Muscle of leg (tissue), 11 donors: ENCODE results near the gene CHRDL2. TPM values are rescaled to one million over a fixed set of nuclear protein-coding genes. Genes with fewer than 3 reads are reported as not detected.
A peak's percentile ranks its signal among the peaks of the same experiment; 100 is the strongest.

Experiments used
- DNase-seq: peaks from one replicate; pipeline ENCODE4 v3.0.0; 2013
- H3K27ac ChIP-seq: one replicate; pipeline ENCODE4 v1.5.1; 2013; ENCODE audit warnings: mild to moderate bottlenecking, low read length, control low read depth
- H3K27me3 ChIP-seq: one replicate; pipeline ENCODE4 v1.6.1; 2013; ENCODE audit warnings: low read length; ENCODE audit not compliant: control insufficient read depth, insufficient read depth
- H3K36me3 ChIP-seq: one replicate; pipeline ENCODE4 v1.6.1; 2013; ENCODE audit warnings: low read length; ENCODE audit not compliant: control insufficient read depth, insufficient read depth
- H3K4me1 ChIP-seq: one replicate; pipeline ENCODE4 v1.6.1; 2013; ENCODE audit warnings: low read length; ENCODE audit not compliant: control insufficient read depth, insufficient read depth
- H3K4me3 ChIP-seq: one replicate; pipeline ENCODE4 v1.5.1; 2013; ENCODE audit warnings: low read length, control low read depth
- H3K9me3 ChIP-seq: replicated peaks from 2 replicates; pipeline ENCODE4 v1.6.1; 2013; ENCODE audit warnings: low read depth, low read length; ENCODE audit not compliant: control insufficient read depth
- WGBS: methylation state at CpG from one replicate; pipeline ENCODE4 v1.1.5; 2013; ENCODE audit warnings: missing lambda C conversion rate; ENCODE audit not compliant: insufficient coverage; 5-methylcytosine and 5-hydroxymethylcytosine counted together
- polyA plus RNA-seq, 8 donors: library from polyadenylated mRNA; unstranded; fragments of 120-200 nt; gene quantifications; one replicate each; pipeline versions ENCODE4 v1.2.1 to v1.2.3, GENCODE V29; 2013; ENCODE audit warnings: inconsistent platforms in 1 of 8, low replicate concordance in 1 of 8; ENCODE audit not compliant: insufficient read length in 8 of 8, insufficient read depth in 1 of 8
- total RNA-seq: library from RNA; stranded (reverse); fragments of 120-200 nt; gene quantifications from one replicate; pipeline ENCODE4 v1.2.4, GENCODE V29; 2013

CHRDL2 gene
- total and polyA plus RNA-seq, 9 donors = 0.49 to 5.3 (median 1.7) TPM

- DNase-seq = peak; percentile 60
- Histone ChIP-seq H3K27me3 (no peaks in the 10 kb centered on the region), H3K36me3 (no peaks in the 10 kb centered on the region), H3K4me1 (peaks cover 14% of the 10 kb centered on the region), H3K4me3 (peak overlapping the region; percentile 80), H3K27ac (peak overlapping the region; percentile 89), H3K9me3 (no peaks in the 10 kb centered on the region)
- under 1% methylated on average over 63 of the region's 63 CpGs for WGBS
Observed at GRCh38 chr11:74749127-74749964, 18.1 kb upstream of the CHRDL2 start.

GRCh38 chr11:74748211-74749126 is 17.2 kb upstream of the CHRDL2 start, which contains the start of gene RNF169:
Gene RNF169, plus strand, starts transcription at chr11:74748849. Its CDS starts 32 bp downstream, at chr11:74748881.
- under 1% methylated on average over 41 of the region's 47 CpGs for WGBS
- DNase-seq = peak; percentile 99
- H3K27me3 ChIP-seq = no peaks in the 10 kb centered on the region

GRCh38 chr11:74746868-74747267 is 15.6 kb upstream of the CHRDL2 start:
- Histone ChIP-seq H3K36me3 (no peaks in the 10 kb centered on the region), H3K27me3 (no peaks in the 10 kb centered on the region), H3K27ac (no peak overlapping the region), H3K9me3 (no peaks in the 10 kb centered on the region), H3K4me3 (no peak overlapping the region), H3K4me1 (peaks cover 14% of the 10 kb centered on the region)
- no peak for DNase-seq
- no CpG with 5 or more reads among the region's 3 CpGs for WGBS

More at GRCh38 chr11:74748211-74749126, 17.2 kb upstream of the CHRDL2 start, which contains the start of gene RNF169:
- Histone ChIP-seq H3K4me3 (peak within 1 kb of the TSS; percentile 80), H3K4me1 (peaks cover 14% of the 10 kb centered on the region), H3K36me3 (no peaks in the 10 kb centered on the region), H3K27ac (peak within 1 kb of the TSS; percentile 89), H3K9me3 (no peaks in the 10 kb centered on the region)

GRCh38 chr11:74744277-74744676 is 13.1 kb upstream of the CHRDL2 start:
- Histone ChIP-seq H3K4me3 (no peak overlapping the region), H3K4me1 (peaks cover 5% of the 10 kb centered on the region), H3K36me3 (no peaks in the 10 kb centered on the region), H3K27ac (no peak overlapping the region), H3K9me3 (peaks cover 6% of the 10 kb centered on the region), H3K27me3 (no peaks in the 10 kb centered on the region)
- DNase-seq = no peak
- WGBS = 100% methylated on average over 1 of the region's 4 CpGs

GRCh38 chr11:74743640-74744039 is 12.4 kb upstream of the CHRDL2 start:
- no peaks in the 10 kb centered on the region for H3K27me3 ChIP-seq
- H3K36me3 ChIP-seq = no peaks in the 10 kb centered on the region
- no peak for DNase-seq
- peaks cover 6% of the 10 kb centered on the region for H3K9me3 ChIP-seq
- no peak overlapping the region for H3K4me3 ChIP-seq
- H3K4me1 ChIP-seq = peaks cover 5% of the 10 kb centered on the region
- H3K27ac ChIP-seq = no peak overlapping the region

GRCh38 chr11:74742070-74742469 is 10.8 kb upstream of the CHRDL2 start:
- H3K36me3 ChIP-seq = no peaks in the 10 kb centered on the region
- H3K27me3 ChIP-seq = no peaks in the 10 kb centered on the region
- no CpG with 5 or more reads among the region's 4 CpGs for WGBS
- DNase-seq = no peak
- H3K4me1 ChIP-seq = no peaks in the 10 kb centered on the region
- peaks cover 6% of the 10 kb centered on the region for H3K9me3 ChIP-seq
- H3K27ac ChIP-seq = no peak overlapping the region
- H3K4me3 ChIP-seq = no peak overlapping the region

- Histone ChIP-seq H3K36me3 (no peaks in the 10 kb centered on the region), H3K9me3 (peaks cover 6% of the 10 kb centered on the region), H3K27me3 (no peaks in the 10 kb centered on the region), H3K27ac (no peak overlapping the region), H3K4me3 (no peak overlapping the region), H3K4me1 (peaks cover 1% of the 10 kb centered on the region)
- DNase-seq = peak; percentile 74
- 20% methylated on average over 6 of the region's 8 CpGs for WGBS
Observed at GRCh38 chr11:74739546-74740270, 8.5 kb upstream of the CHRDL2 start.

GRCh38 chr11:74736031-74736430 is 4.8 kb upstream of the CHRDL2 start:
- Histone ChIP-seq H3K9me3 (peaks cover 6% of the 10 kb centered on the region), H3K27me3 (peaks cover 17% of the 10 kb centered on the region), H3K36me3 (no peaks in the 10 kb centered on the region), H3K4me3 (no peak overlapping the region), H3K27ac (no peak overlapping the region), H3K4me1 (peaks cover 7% of the 10 kb centered on the region)
- WGBS = 86% methylated on average over 1 of the region's 2 CpGs
- no peak for DNase-seq

- DNase-seq = no peak
- Histone ChIP-seq H3K27me3 (peaks cover 23% of the 10 kb centered on the region), H3K9me3 (peaks cover 6% of the 10 kb centered on the region), H3K27ac (no peak overlapping the region), H3K4me3 (no peak overlapping the region), H3K36me3 (no peaks in the 10 kb centered on the region), H3K4me1 (peaks cover 12% of the 10 kb centered on the region)
- no CpG with 5 or more reads among the region's 6 CpGs for WGBS
Observed at GRCh38 chr11:74735365-74735928, 4.2 kb upstream of the CHRDL2 start.
